ENCODE measurements around the gene DYSF.

DYSF gene

DNA sequence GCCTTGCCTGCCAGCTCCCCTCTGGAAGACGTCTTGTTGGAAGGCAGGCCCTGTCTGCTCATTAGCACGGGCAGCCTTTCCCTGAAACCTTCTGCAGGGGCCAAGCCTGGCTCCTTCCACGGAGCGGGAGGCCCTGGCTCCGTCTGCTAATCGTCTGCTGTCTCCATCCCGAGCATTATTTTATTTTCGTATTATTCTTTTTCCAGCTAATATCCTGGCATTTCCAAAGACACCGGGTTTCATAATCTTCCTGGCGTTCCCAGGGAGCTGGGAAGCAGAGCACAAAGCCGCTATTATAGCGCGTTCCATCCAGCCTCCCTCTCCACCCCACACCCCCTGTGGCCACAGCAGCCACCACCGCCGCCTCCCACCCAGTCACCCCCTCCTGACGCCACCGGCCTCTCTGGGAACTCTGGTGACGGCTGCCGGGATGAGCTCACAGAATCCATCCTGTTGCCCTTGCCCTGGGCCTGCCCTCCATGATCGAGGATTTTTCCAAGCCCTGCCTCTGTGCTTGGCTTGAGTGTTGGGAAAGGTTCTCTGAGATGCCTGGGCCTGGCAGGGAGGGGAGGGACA lies 125.5 kb downstream of the DYSF start:
- Histone ChIP-seq H3K9me3 (ENCODE audit: control insufficient read depth, insufficient read depth, low read length) (no peaks in the 10 kb centered on the region), H3K4me3 (ENCODE audit: low read depth, low read length) (no peak overlapping the region), H3K9ac (ENCODE audit: low read depth, low read length) (no peak overlapping the region), H3K4me1 (ENCODE audit: control insufficient read depth, insufficient read depth, low read length) (no peaks in the 10 kb centered on the region), H3K27me3 (ENCODE audit: control insufficient read depth, insufficient read depth, low read length) (no peaks in the 10 kb centered on the region), H3K36me3 (ENCODE audit: control insufficient read depth, insufficient read depth, low read length) (no peaks in the 10 kb centered on the region)

DNA sequence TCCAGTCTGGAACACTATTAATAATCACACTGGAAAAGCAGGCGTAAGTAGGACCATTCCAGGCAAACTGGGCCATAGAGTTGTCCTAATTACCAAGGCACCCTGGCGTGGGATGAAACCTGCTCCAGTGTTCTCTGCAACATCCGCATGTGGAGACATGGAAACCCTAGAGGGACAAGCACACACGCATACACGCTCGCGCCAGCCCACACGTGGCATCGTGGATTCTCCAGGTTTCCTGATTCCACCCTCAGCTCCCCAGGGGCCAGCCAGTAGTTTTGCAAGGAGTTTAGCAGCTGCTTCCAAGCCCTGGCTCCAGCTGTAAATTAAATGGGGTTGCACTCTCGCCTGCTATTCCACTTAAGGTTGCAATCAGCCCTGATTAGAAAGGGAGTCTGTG lies 127.7 kb downstream of the DYSF start:
- H3K9ac ChIP-seq (ENCODE audit: low read depth, low read length), result no peak overlapping the region
- no peaks in the 10 kb centered on the region for H3K9me3 ChIP-seq (ENCODE audit: control insufficient read depth, insufficient read depth, low read length)
- no peaks in the 10 kb centered on the region for H3K4me1 ChIP-seq (ENCODE audit: control insufficient read depth, insufficient read depth, low read length)
- H3K4me3 ChIP-seq (ENCODE audit: low read depth, low read length), result no peak overlapping the region
- no peaks in the 10 kb centered on the region for H3K36me3 ChIP-seq (ENCODE audit: control insufficient read depth, insufficient read depth, low read length)
- H3K27me3 ChIP-seq (ENCODE audit: control insufficient read depth, insufficient read depth, low read length), result no peaks in the 10 kb centered on the region

GRCh38 chr2:71583876-71584275 lies 130.5 kb downstream of the DYSF start:
- Histone ChIP-seq H3K27me3 (ENCODE audit: control insufficient read depth, insufficient read depth, low read length) (no peaks in the 10 kb centered on the region), H3K9me3 (ENCODE audit: control insufficient read depth, insufficient read depth, low read length) (no peaks in the 10 kb centered on the region), H3K4me3 (ENCODE audit: low read depth, low read length) (no peak overlapping the region), H3K9ac (ENCODE audit: low read depth, low read length) (no peak overlapping the region), H3K4me1 (ENCODE audit: control insufficient read depth, insufficient read depth, low read length) (no peaks in the 10 kb centered on the region), H3K36me3 (ENCODE audit: control insufficient read depth, insufficient read depth, low read length) (no peaks in the 10 kb centered on the region)

- no peaks in the 10 kb centered on the region for H3K27me3 ChIP-seq (ENCODE audit: control insufficient read depth, insufficient read depth, low read length)
- no peaks in the 10 kb centered on the region for H3K9me3 ChIP-seq (ENCODE audit: control insufficient read depth, insufficient read depth, low read length)
- peaks cover 3% of the 10 kb centered on the region for H3K4me1 ChIP-seq (ENCODE audit: control insufficient read depth, insufficient read depth, low read length)
- H3K4me3 ChIP-seq (ENCODE audit: low read depth, low read length), result no peak overlapping the region
- H3K9ac ChIP-seq (ENCODE audit: low read depth, low read length), result no peak overlapping the region
- no peaks in the 10 kb centered on the region for H3K36me3 ChIP-seq (ENCODE audit: control insufficient read depth, insufficient read depth, low read length)
Measured at GRCh38 chr2:71586471-71586870, 133.1 kb downstream of the DYSF start.

- peaks cover 3% of the 10 kb centered on the region for H3K4me1 ChIP-seq (ENCODE audit: control insufficient read depth, insufficient read depth, low read length)
- H3K9ac ChIP-seq (ENCODE audit: low read depth, low read length), result no peak overlapping the region
- H3K9me3 ChIP-seq (ENCODE audit: control insufficient read depth, insufficient read depth, low read length), result no peaks in the 10 kb centered on the region
- H3K36me3 ChIP-seq (ENCODE audit: control insufficient read depth, insufficient read depth, low read length), result no peaks in the 10 kb centered on the region
- H3K27me3 ChIP-seq (ENCODE audit: control insufficient read depth, insufficient read depth, low read length), result no peaks in the 10 kb centered on the region
- no peak overlapping the region for H3K4me3 ChIP-seq (ENCODE audit: low read depth, low read length)
Measured at GRCh38 chr2:71587509-71588073, 134.2 kb downstream of the DYSF start.

DNA sequence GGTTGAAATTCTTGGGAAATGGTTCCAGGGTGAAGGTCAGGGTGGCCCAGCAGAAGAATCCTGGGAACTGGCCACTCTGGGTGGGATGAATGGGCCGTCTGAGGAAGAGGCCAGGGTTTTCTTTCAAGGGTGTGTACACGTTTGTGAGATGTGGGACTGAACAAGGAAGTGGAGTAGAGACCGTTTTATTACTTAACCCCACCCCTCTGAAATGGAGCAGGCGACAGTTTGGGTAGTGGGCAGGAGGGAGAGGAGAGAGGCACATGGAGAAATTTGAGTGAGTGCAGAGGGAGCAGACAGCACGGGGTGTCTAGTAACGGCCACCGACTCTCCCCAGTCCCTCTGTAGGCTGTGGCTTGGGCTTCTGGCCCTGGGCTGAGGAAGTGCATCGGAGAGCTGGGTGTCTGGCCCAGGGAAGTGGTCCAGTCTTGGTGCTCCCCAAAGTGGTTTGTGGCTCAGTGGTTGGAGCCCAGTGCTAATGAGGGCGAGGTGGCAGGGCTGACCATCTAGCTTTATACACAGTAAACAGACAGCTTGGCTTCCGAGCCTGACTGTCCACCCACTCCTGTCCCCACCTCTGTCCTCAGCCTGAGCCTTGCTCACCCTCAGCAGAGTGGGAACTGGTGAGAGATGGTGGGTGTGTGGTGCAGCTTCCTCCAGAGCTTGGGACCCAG lies 135.3 kb downstream of the DYSF start:
- Histone ChIP-seq H3K9ac (ENCODE audit: low read depth, low read length) (no peak overlapping the region), H3K36me3 (ENCODE audit: control insufficient read depth, insufficient read depth, low read length) (no peaks in the 10 kb centered on the region), H3K4me3 (ENCODE audit: low read depth, low read length) (no peak overlapping the region), H3K4me1 (ENCODE audit: control insufficient read depth, insufficient read depth, low read length) (peaks cover 3% of the 10 kb centered on the region), H3K9me3 (ENCODE audit: control insufficient read depth, insufficient read depth, low read length) (no peaks in the 10 kb centered on the region), H3K27me3 (ENCODE audit: control insufficient read depth, insufficient read depth, low read length) (no peaks in the 10 kb centered on the region)

- Histone ChIP-seq H3K4me1 (ENCODE audit: control insufficient read depth, insufficient read depth, low read length) (peaks cover 3% of the 10 kb centered on the region), H3K4me3 (ENCODE audit: low read depth, low read length) (no peak overlapping the region), H3K36me3 (ENCODE audit: control insufficient read depth, insufficient read depth, low read length) (no peaks in the 10 kb centered on the region), H3K9ac (ENCODE audit: low read depth, low read length) (no peak overlapping the region), H3K9me3 (ENCODE audit: control insufficient read depth, insufficient read depth, low read length) (no peaks in the 10 kb centered on the region), H3K27me3 (ENCODE audit: control insufficient read depth, insufficient read depth, low read length) (no peaks in the 10 kb centered on the region)
Measured at GRCh38 chr2:71589763-71590162, 136.4 kb downstream of the DYSF start.

- Histone ChIP-seq H3K4me3 (ENCODE audit: low read depth, low read length) (no peak overlapping the region), H3K9me3 (ENCODE audit: control insufficient read depth, insufficient read depth, low read length) (no peaks in the 10 kb centered on the region), H3K36me3 (ENCODE audit: control insufficient read depth, insufficient read depth, low read length) (no peaks in the 10 kb centered on the region), H3K4me1 (ENCODE audit: control insufficient read depth, insufficient read depth, low read length) (peaks cover 3% of the 10 kb centered on the region), H3K9ac (ENCODE audit: low read depth, low read length) (no peak overlapping the region), H3K27me3 (ENCODE audit: control insufficient read depth, insufficient read depth, low read length) (no peaks in the 10 kb centered on the region)
Measured at GRCh38 chr2:71591044-71591443, 137.7 kb downstream of the DYSF start.

GRCh38 chr2:71592181-71592711 lies 138.9 kb downstream of the DYSF start:
- no peaks in the 10 kb centered on the region for H3K9me3 ChIP-seq (ENCODE audit: control insufficient read depth, insufficient read depth, low read length)
- H3K4me1 ChIP-seq (ENCODE audit: control insufficient read depth, insufficient read depth, low read length), result peaks cover 3% of the 10 kb centered on the region
- no peak overlapping the region for H3K4me3 ChIP-seq (ENCODE audit: low read depth, low read length)
- H3K9ac ChIP-seq (ENCODE audit: low read depth, low read length), result no peak overlapping the region
- H3K27me3 ChIP-seq (ENCODE audit: control insufficient read depth, insufficient read depth, low read length), result no peaks in the 10 kb centered on the region
- no peaks in the 10 kb centered on the region for H3K36me3 ChIP-seq (ENCODE audit: control insufficient read depth, insufficient read depth, low read length)

GRCh38 chr2:71595569-71595968 lies 142.2 kb downstream of the DYSF start:
- H3K4me3 ChIP-seq (ENCODE audit: low read depth, low read length), result no peak overlapping the region
- H3K27me3 ChIP-seq (ENCODE audit: control insufficient read depth, insufficient read depth, low read length), result no peaks in the 10 kb centered on the region

GRCh38 chr2:71596011-71596410 lies 142.7 kb downstream of the DYSF start:
- H3K9ac ChIP-seq (ENCODE audit: low read depth, low read length), result no peak overlapping the region
- H3K4me1 ChIP-seq (ENCODE audit: control insufficient read depth, insufficient read depth, low read length), result no peaks in the 10 kb centered on the region
- H3K36me3 ChIP-seq (ENCODE audit: control insufficient read depth, insufficient read depth, low read length), result no peaks in the 10 kb centered on the region
- no peak overlapping the region for H3K4me3 ChIP-seq (ENCODE audit: low read depth, low read length)
- no peaks in the 10 kb centered on the region for H3K27me3 ChIP-seq (ENCODE audit: control insufficient read depth, insufficient read depth, low read length)
- H3K9me3 ChIP-seq (ENCODE audit: control insufficient read depth, insufficient read depth, low read length), result no peaks in the 10 kb centered on the region

More at GRCh38 chr2:71595569-71595968, 142.2 kb downstream of the DYSF start:
- Histone ChIP-seq H3K4me1 (ENCODE audit: control insufficient read depth, insufficient read depth, low read length) (no peaks in the 10 kb centered on the region), H3K9ac (ENCODE audit: low read depth, low read length) (no peak overlapping the region), H3K9me3 (ENCODE audit: control insufficient read depth, insufficient read depth, low read length) (no peaks in the 10 kb centered on the region), H3K36me3 (ENCODE audit: control insufficient read depth, insufficient read depth, low read length) (no peaks in the 10 kb centered on the region)

GRCh38 chr2:71597756-71598155 lies 144.4 kb downstream of the DYSF start:
- Histone ChIP-seq H3K4me3 (ENCODE audit: low read depth, low read length) (no peak overlapping the region), H3K9me3 (ENCODE audit: control insufficient read depth, insufficient read depth, low read length) (no peaks in the 10 kb centered on the region), H3K4me1 (ENCODE audit: control insufficient read depth, insufficient read depth, low read length) (no peaks in the 10 kb centered on the region), H3K27me3 (ENCODE audit: control insufficient read depth, insufficient read depth, low read length) (no peaks in the 10 kb centered on the region), H3K36me3 (ENCODE audit: control insufficient read depth, insufficient read depth, low read length) (no peaks in the 10 kb centered on the region), H3K9ac (ENCODE audit: low read depth, low read length) (no peak overlapping the region)
